H1 (cell line): ENCODE measurements around the gene HIGD2A. TPM values are rescaled to one million over a fixed set of nuclear protein-coding genes. Genes with fewer than 3 reads are reported as not detected.

ENCODE experiments used
- CTCF ChIA-PET: fragments of 300-600 bp; sonication (Branson Sonifier 250); formaldehyde crosslinking; loops from one replicate; lab custom pipeline; 2021; ENCODE audit not compliant: partially characterized antibody; lab: Charles Lee
- POLR2A ChIA-PET: fragments of 300-600 bp; sonication (Branson Sonifier 250); formaldehyde crosslinking; loops from one replicate; lab custom pipeline; 2021; ENCODE audit warnings: inconsistent platforms; ENCODE audit not compliant: partially characterized antibody; lab: Charles Lee
- DNase-seq, 2 experiments: peaks; one replicate each; pipeline versions ENCODE4 v3.0.0 to v3.0.0-alpha.2; 2010 to 2022; ENCODE audit warnings: low spot score in 2 of 2, low read depth in 1 of 2, mixed read lengths in 1 of 2
- FAIRE-seq: peaks from 2 replicates; lab custom pipeline; 2011; peaks lifted over from hg19 to GRCh38; lab: Jason Lieb, UNC
- H2AFZ ChIP-seq: 2 replicates; pipeline ENCODE4 v1.8.1; 2012; ENCODE audit warnings: low read length, inconsistent platforms
- H2AK5ac ChIP-seq: 2 replicates; pipeline ENCODE4 v1.6.1; 2013; ENCODE audit warnings: low read depth, low read length
- H2BK120ac ChIP-seq: replicated peaks from 2 replicates; pipeline ENCODE3; 2013; ENCODE audit warnings: low read depth, low read length, inconsistent platforms
- H2BK12ac ChIP-seq: 2 replicates; pipeline ENCODE4 v1.6.1; 2013; ENCODE audit warnings: low read depth, low read length
- H2BK15ac ChIP-seq: 2 replicates; pipeline ENCODE4 v1.6.1; 2013; ENCODE audit warnings: low read length
- H2BK20ac ChIP-seq: 2 replicates; pipeline ENCODE4 v1.6.1; 2013; ENCODE audit warnings: low read length
- H2BK5ac ChIP-seq: 2 replicates; pipeline ENCODE4 v1.6.1; 2013; ENCODE audit warnings: low read depth, low read length
- H3K14ac ChIP-seq: 2 replicates; pipeline ENCODE4 v1.6.1; 2013; ENCODE audit warnings: inconsistent platforms; ENCODE audit not compliant: insufficient read length
- H3K18ac ChIP-seq: 2 replicates; pipeline ENCODE4 v1.6.1; 2013; ENCODE audit warnings: low read length; ENCODE audit errors: extremely low read depth
- H3K23ac ChIP-seq: 2 replicates; pipeline ENCODE4 v1.6.1; 2013; ENCODE audit warnings: inconsistent platforms; ENCODE audit not compliant: insufficient read length
- H3K23me2 ChIP-seq: 2 replicates; pipeline ENCODE4 v1.6.1; 2013; ENCODE audit warnings: low read depth, low read length
- H3K27ac ChIP-seq: 2 replicates; pipeline ENCODE4 v1.6.1; 2011; ENCODE audit warnings: low read depth, low read length, inconsistent platforms
- H3K27me3 ChIP-seq, 4 experiments: replicated peaks in 1 of 4; 1 replicate in 1 of 4; 2 replicates in 3 of 4; pipeline versions ENCODE4 v1.6.1 to v1.8.1; 2011 to 2013; ENCODE audit warnings: low read length in 3 of 4, mild to moderate bottlenecking in 3 of 4, inconsistent platforms in 2 of 4, mixed read lengths in 2 of 4, moderate library complexity in 1 of 4; ENCODE audit not compliant: control insufficient read depth in 3 of 4, insufficient read depth in 3 of 4; ENCODE audit errors: extremely low read depth in 1 of 4
- H3K36me3 ChIP-seq, 4 experiments: 2 replicates each; pipeline versions ENCODE4 v1.6.1 to v1.8.1; 2011 to 2013; ENCODE audit warnings: mild to moderate bottlenecking in 4 of 4, low read length in 3 of 4, moderate library complexity in 2 of 4, control low read depth in 1 of 4, inconsistent platforms in 1 of 4; ENCODE audit not compliant: insufficient read depth in 4 of 4, control insufficient read depth in 2 of 4
- H3K4ac ChIP-seq: replicated peaks from 2 replicates; pipeline ENCODE3; 2013; ENCODE audit warnings: low read length, low read depth, mixed read lengths, inconsistent platforms; ENCODE audit not compliant: insufficient read length
- H3K4me1 ChIP-seq, 4 experiments: replicated peaks in 1 of 4; 1 replicate in 1 of 4; 2 replicates in 3 of 4; pipeline versions ENCODE4 v1.6.1 to v1.8.1; 2011 to 2013; ENCODE audit warnings: low read length in 3 of 4, inconsistent platforms in 2 of 4, mixed read lengths in 1 of 4; ENCODE audit not compliant: insufficient read depth in 4 of 4, control insufficient read depth in 3 of 4
- H3K4me2 ChIP-seq, 2 experiments: 2 replicates each; pipeline versions ENCODE4 v1.6.1 to v1.8.1; 2011 to 2013; ENCODE audit warnings: low read depth in 2 of 2, low read length in 2 of 2, control low read depth in 1 of 2, inconsistent platforms in 1 of 2, mild to moderate bottlenecking in 1 of 2; ENCODE audit not compliant: insufficient read depth in 1 of 2
- H3K4me3 ChIP-seq, 4 experiments: fragments of 200-600, 300-600 bp in 1 of 4; sonication (generic), shearing (Covaris generic), sonication (Bioruptor Twin) in 1 of 4; 2 replicates each; pipeline versions ENCODE4 v1.5.1 to v1.8.1; 2011 to 2016; ENCODE audit warnings: low read length in 4 of 4, low read depth in 3 of 4, control low read depth in 2 of 4, inconsistent platforms in 2 of 4, mild to moderate bottlenecking in 2 of 4, mixed read lengths in 1 of 4, moderate library complexity in 1 of 4; ENCODE audit not compliant: insufficient read depth in 2 of 4; ENCODE audit errors: extremely low read depth in 1 of 4
- H3K56ac ChIP-seq: replicated peaks from 2 replicates; pipeline ENCODE3; 2013; ENCODE audit warnings: low read depth, mild to moderate bottlenecking, mixed read lengths, low read length, inconsistent platforms; ENCODE audit not compliant: insufficient read length
- H3K79me1 ChIP-seq: 2 replicates; pipeline ENCODE4 v1.6.1; 2013; ENCODE audit warnings: low read depth, low read length, control low read depth
- H3K79me2 ChIP-seq, 2 experiments: 2 replicates each; pipeline versions ENCODE4 v1.6.1 to v1.8.1; 2012 to 2013; ENCODE audit warnings: low read length in 2 of 2, mild to moderate bottlenecking in 2 of 2, inconsistent platforms in 1 of 2; ENCODE audit not compliant: insufficient read depth in 2 of 2, control insufficient read depth in 1 of 2
- H3K9ac ChIP-seq, 4 experiments: replicated peaks in 1 of 4; 1 replicate in 1 of 4; 2 replicates in 3 of 4; pipeline versions ENCODE4 v1.6.1 to v1.8.1; 2011 to 2013; ENCODE audit warnings: low read depth in 3 of 4, low read length in 3 of 4, control low read depth in 2 of 4, mild to moderate bottlenecking in 2 of 4, moderate library complexity in 2 of 4, inconsistent platforms in 1 of 4; ENCODE audit errors: extremely low read depth in 1 of 4
- H3K9me3 ChIP-seq, 2 experiments: 2 replicates each; pipeline versions ENCODE4 v1.6.1 to v1.8.1; 2012 to 2013; ENCODE audit warnings: mild to moderate bottlenecking in 2 of 2, moderate library complexity in 2 of 2, control low read depth in 1 of 2, inconsistent platforms in 1 of 2, low read depth in 1 of 2, low read length in 1 of 2, mixed read lengths in 1 of 2; ENCODE audit not compliant: insufficient read depth in 2 of 2
- H4K20me1 ChIP-seq, 2 experiments: replicated peaks in 1 of 2; 2 replicates each; pipeline versions ENCODE3 to v1.8.1; 2011 to 2013; ENCODE audit warnings: inconsistent platforms in 2 of 2, low read length in 2 of 2, mild to moderate bottlenecking in 1 of 2; ENCODE audit not compliant: insufficient read depth in 2 of 2, control insufficient read depth in 1 of 2
- H4K5ac ChIP-seq: 2 replicates; pipeline ENCODE4 v1.6.1; 2013; ENCODE audit warnings: low read length, low read depth, mixed read lengths, inconsistent platforms; ENCODE audit not compliant: insufficient read length
- H4K8ac ChIP-seq: 2 replicates; pipeline ENCODE4 v1.8.0; 2013; ENCODE audit warnings: mild to moderate bottlenecking, moderate library complexity, low read length, inconsistent platforms; ENCODE audit not compliant: insufficient read depth; ENCODE audit errors: extremely low read depth
- H4K91ac ChIP-seq: replicated peaks from 2 replicates; pipeline ENCODE3; 2013; ENCODE audit warnings: low read length, mixed read lengths, inconsistent platforms; ENCODE audit not compliant: insufficient read length
- BCL11A ChIP-seq, 2 experiments: IDR thresholded peaks; one replicate each; pipeline ENCODE4 v1.6.1; 2011; ENCODE audit warnings: low read depth in 2 of 2, low read length in 2 of 2, mild to moderate bottlenecking in 2 of 2
- BRCA1 ChIP-seq: IDR thresholded peaks from 2 replicates; pipeline ENCODE4 v1.6.1; 2012; ENCODE audit warnings: low read depth, low read length, improper control_type of control experiment
- CBX8 ChIP-seq: fragments of 300-800, 300-1000 bp; sonication (generic); IDR thresholded peaks from 2 replicates; pipeline ENCODE4 v1.7.1; 2016; ENCODE audit warnings: low read depth, low read length, borderline replicate concordance
- CHD2 ChIP-seq: IDR thresholded peaks from 2 replicates; pipeline ENCODE4 v1.6.1; 2012; ENCODE audit warnings: low read length, improper control_type of control experiment
- CTBP2 ChIP-seq: IDR thresholded peaks from 2 replicates; pipeline ENCODE4 v1.7.0; 2011; ENCODE audit warnings: borderline replicate concordance, mild to moderate bottlenecking, moderate library complexity, mixed read lengths, low read length; ENCODE audit not compliant: insufficient read depth, insufficient read length
- E2F6 ChIP-seq: IDR thresholded peaks from 2 replicates; pipeline ENCODE4 v1.6.1; 2012; ENCODE audit warnings: inconsistent platforms
- EZH2 ChIP-seq: fragments of 200-600 bp; sonication (generic); IDR thresholded peaks from 2 replicates; pipeline ENCODE4 v1.7.1; 2012; ENCODE audit warnings: low read depth, mild to moderate bottlenecking, moderate library complexity, low read length, inconsistent platforms; ENCODE audit not compliant: severe bottlenecking
- JUN ChIP-seq: IDR thresholded peaks from 2 replicates; pipeline ENCODE4 v1.6.1; 2011; ENCODE audit warnings: low read depth, mild to moderate bottlenecking, improper control_type of control experiment, low read length
- RAD21 ChIP-seq, 2 experiments: IDR thresholded peaks in 1 of 2; conservative IDR thresholded peaks in 1 of 2; 2 replicates each; pipeline ENCODE4 v1.6.1; 2011; ENCODE audit warnings: low read depth in 2 of 2, low read length in 2 of 2, improper control_type of control experiment in 1 of 2, inconsistent platforms in 1 of 2, mild to moderate bottlenecking in 1 of 2, moderate library complexity in 1 of 2
- SIX5 ChIP-seq: IDR thresholded peaks from 2 replicates; pipeline ENCODE4 v1.6.1; 2011; ENCODE audit warnings: mild to moderate bottlenecking, low read depth, low read length
- SRF ChIP-seq: IDR thresholded peaks from 2 replicates; pipeline ENCODE4 v1.6.1; 2011; ENCODE audit warnings: mild to moderate bottlenecking, low read depth, low read length, moderate library complexity
- TAF1 ChIP-seq: IDR thresholded peaks from 2 replicates; pipeline ENCODE4 v1.6.1; 2011; ENCODE audit warnings: mild to moderate bottlenecking, low read depth, low read length
- USF2 ChIP-seq: IDR thresholded peaks from 2 replicates; pipeline ENCODE4 v1.6.1; 2011; ENCODE audit warnings: low read length, improper control_type of control experiment
- WGBS, 2 experiments: shearing (Covaris generic) in 1 of 2; methylation state at CpG; one replicate each; pipeline versions ENCODE4 v1.1.6 to v1.1.7; 2013 to 2015; ENCODE audit warnings: low lambda C conversion rate in 2 of 2, mixed read lengths in 2 of 2, inconsistent platforms in 1 of 2, low coverage in 1 of 2, missing lambda C conversion rate in 1 of 2; ENCODE audit not compliant: insufficient replicate concordance in 2 of 2, insufficient coverage in 1 of 2, insufficient read length in 1 of 2; ENCODE audit errors: extremely low coverage in 1 of 2, missing lambda C conversion rate in 1 of 2; 5-methylcytosine and 5-hydroxymethylcytosine counted together
- polyA plus RNA-seq, 7 experiments: library from polyadenylated mRNA; depleted of rRNA in 3 of 7; stranded (reverse) in 5 of 7; unstranded in 2 of 7; fragments of >200 nt in 5 of 7; fragments of 200-250 nt in 2 of 7; gene quantifications; 1 replicate in 5 of 7; 2 replicates in 1 of 7; 4 replicates in 1 of 7; pipeline versions ENCODE4 v1.2.1 to v1.2.3, GENCODE V29; 2011 to 2013; ENCODE audit warnings: missing spikeins in 2 of 7, mixed read lengths in 2 of 7
- total RNA-seq: library from RNA; stranded (reverse); fragmentation: NEBNext Ultra II Directional; extraction: Animal tissue kit (Norgen Biotek cat#: 25700); gene quantifications from 2 replicates; pipeline ENCODE4 v1.2.1, GENCODE V29; 2021

Gene HIGD2A
- total and polyA plus RNA-seq, 2 of the 8 experiments (the other 6 are each of a cell fraction or from before 2014, with no cell fraction given), result 95.5 to 264 TPM

- H3K56ac ChIP-seq, result no peak overlapping the region
- no peak overlapping the region for H3K4me2 ChIP-seq
- H2AFZ ChIP-seq, result no peak overlapping the region
- H3K9me3 ChIP-seq, result peaks cover 2 to 11% of the 10 kb centered on the region in 2 experiments; a peak in 1 of 4 replicates
- ChIA-PET POLR2A (no interaction called here), CTCF (interaction anchor here (1.8 kb wide), 1 partner anchor 26 kb away, joined by 5 read pairs; no protein-coding TSS in a partner anchor)
- 100% methylated on average over 4 of the region's 5 CpGs; no CpG with 5 or more reads in 1 of the 2 experiments for WGBS, 2 experiments
- H3K9ac ChIP-seq, result no peak overlapping the region
- DNase-seq, result no peak
- H2BK5ac ChIP-seq, result no peak overlapping the region
- H3K4me3 ChIP-seq, result no peak overlapping the region
- H4K91ac ChIP-seq, result no peak overlapping the region
- no peak overlapping the region for H2BK12ac ChIP-seq
- no peak for FAIRE-seq
- H2BK15ac ChIP-seq, result no peak overlapping the region
- H3K14ac ChIP-seq, result no peak overlapping the region
- no peaks in the 10 kb centered on the region for H3K36me3 ChIP-seq
- no peak overlapping the region for H2BK20ac ChIP-seq
- H4K8ac ChIP-seq, result no peak overlapping the region
- H3K27ac ChIP-seq, result no peak overlapping the region
- H3K23me2 ChIP-seq, result no peaks in the 10 kb centered on the region
- H3K18ac ChIP-seq, result no peak overlapping the region
- no peak overlapping the region for H2BK120ac ChIP-seq
- no peak overlapping the region for H2AK5ac ChIP-seq
- H4K20me1 ChIP-seq, result no peaks in the 10 kb centered on the region
- H3K27me3 ChIP-seq, result no peaks in the 10 kb centered on the region
- H3K79me1 ChIP-seq, result no peaks in the 10 kb centered on the region
- no peaks in the 10 kb centered on the region for H3K4me1 ChIP-seq
- H3K4ac ChIP-seq, result no peak overlapping the region
- H3K79me2 ChIP-seq, result no peaks in the 10 kb centered on the region
- no peak overlapping the region for H3K23ac ChIP-seq
- no peak overlapping the region for H4K5ac ChIP-seq
- TF ChIP-seq RAD21 (IDR thresholded peaks at IDR 0.05 in 1 of 2, conservative IDR thresholded peaks at IDR 0.05 in 1 of 2; ENCODE audit: low read depth in 2 of 2, low read length in 2 of 2), result no peak
- TF ChIP-seq SIX5, result no peak
- no peak for TF ChIP-seq BCL11A (IDR thresholded peaks at IDR 0.05; ENCODE audit: low read depth in 2 of 2, low read length in 2 of 2)
- TF ChIP-seq CBX8, result no peak
- TF ChIP-seq CTBP2, result no peak
- TF ChIP-seq CHD2, result no peak
- no peak for TF ChIP-seq TAF1
- no peak for TF ChIP-seq USF2
- TF ChIP-seq E2F6, result no peak
- no peak for TF ChIP-seq BRCA1
- no peak for TF ChIP-seq SRF
- no peak for TF ChIP-seq JUN
- TF ChIP-seq EZH2, result no peak
These were observed 44.2 kb downstream of the HIGD2A start for GRCh38 chr5:176432707-176433106.
